ENCODE measurements around the gene COMMD7. TPM values are rescaled to one million over a fixed set of nuclear protein-coding genes. Genes with fewer than 3 reads are reported as not detected.

COMMD7 gene
- total and polyA plus RNA-seq, 9 of the 15 experiments (the other 6 are each of a cell fraction or from before 2014, with no cell fraction given), result 11.9 to 69.1 (median 34.7) TPM

DNA sequence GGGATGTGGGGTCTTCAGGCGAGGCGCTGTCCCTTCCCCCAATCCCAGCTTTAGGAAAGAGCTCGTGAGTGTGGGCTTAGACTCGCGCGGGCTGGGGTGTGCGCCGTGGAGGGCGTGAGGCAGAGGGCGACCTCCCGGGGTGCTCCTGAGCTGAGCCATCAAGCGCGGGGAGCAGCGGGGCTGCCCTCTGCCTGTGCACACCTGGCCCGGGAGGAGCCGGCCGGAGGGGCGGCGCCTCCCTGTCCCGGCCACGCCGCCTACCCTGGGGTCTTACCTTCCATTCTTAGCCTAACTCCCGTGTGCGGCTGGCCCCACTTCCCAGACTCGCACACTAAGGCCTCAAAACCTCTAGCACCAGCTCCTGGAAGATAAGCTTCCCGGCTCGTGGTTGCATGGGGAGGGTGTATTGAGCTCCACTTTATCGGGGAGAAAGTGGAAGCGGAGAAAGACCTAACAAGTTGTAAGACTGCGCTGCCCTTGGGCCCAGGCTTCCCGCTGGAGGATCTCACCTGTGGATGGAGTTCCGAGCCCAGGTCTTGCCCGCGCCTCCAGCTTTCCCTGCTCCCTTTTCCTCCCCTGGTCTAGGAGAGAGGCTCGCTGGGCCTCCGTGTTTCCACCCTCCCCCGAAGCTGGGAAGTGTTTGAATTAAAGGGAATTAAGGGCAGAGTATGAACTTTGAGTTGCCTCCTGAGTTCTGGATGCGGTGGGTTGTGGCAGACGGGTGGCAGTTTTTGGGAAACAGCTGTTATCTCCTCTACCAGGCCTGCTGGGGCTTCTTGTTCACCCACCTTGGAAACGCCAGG, 20.1 kb upstream of the COMMD7 start (continued):
- TF ChIP-seq, protein P1, sequence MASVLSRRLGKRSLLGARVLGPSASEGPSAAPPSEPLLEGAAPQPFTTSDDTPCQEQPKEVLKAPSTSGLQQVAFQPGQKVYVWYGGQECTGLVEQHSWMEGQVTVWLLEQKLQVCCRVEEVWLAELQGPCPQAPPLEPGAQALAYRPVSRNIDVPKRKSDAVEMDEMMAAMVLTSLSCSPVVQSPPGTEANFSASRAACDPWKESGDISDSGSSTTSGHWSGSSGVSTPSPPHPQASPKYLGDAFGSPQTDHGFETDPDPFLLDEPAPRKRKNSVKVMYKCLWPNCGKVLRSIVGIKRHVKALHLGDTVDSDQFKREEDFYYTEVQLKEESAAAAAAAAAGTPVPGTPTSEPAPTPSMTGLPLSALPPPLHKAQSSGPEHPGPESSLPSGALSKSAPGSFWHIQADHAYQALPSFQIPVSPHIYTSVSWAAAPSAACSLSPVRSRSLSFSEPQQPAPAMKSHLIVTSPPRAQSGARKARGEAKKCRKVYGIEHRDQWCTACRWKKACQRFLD (CRISPR knock-in tag; IDR thresholded peaks at IDR 0.05), result peak; percentile 12; the same call in 1 of the 2 replicates
- TF ChIP-seq RCOR1 (IDR thresholded peaks at IDR 0.05; ENCODE audit: borderline replicate concordance in 1 of 2, low read depth in 2 of 2, low read length in 2 of 2), result peak in 1 of 2 experiments; percentile 83; a peak in 2 of 4 replicates
- peak; percentile 70 for TF ChIP-seq RBFOX2 (IDR thresholded peaks at IDR 0.05; ENCODE audit: low read depth, low read length)
- TF ChIP-seq POLR2G (IDR thresholded peaks at IDR 0.05; ENCODE audit: low read depth, low read length), result peak; percentile 71
- no peak for TF ChIP-seq ZNF282 (CRISPR knock-in tag; IDR thresholded peaks at IDR 0.05)
- no peak for TF ChIP-seq EZH2 (IDR thresholded peaks at IDR 0.05; ENCODE audit: borderline replicate concordance, low read depth, low read length)
- TF ChIP-seq JUN (IDR thresholded peaks at IDR 0.05; ENCODE audit: borderline replicate concordance, low read depth, low read length), result no peak
- TF ChIP-seq JUN (CRISPR knock-in tag; IDR thresholded peaks at IDR 0.05; ENCODE audit: borderline replicate concordance), result 0 out of 2 replicates have a peak, but pooled peaks have one; percentile 37
- no peak; the same call in 1 of the 2 replicates for TF ChIP-seq MYC (IDR thresholded peaks at IDR 0.05; ENCODE audit: low read depth, low read length)
- TF ChIP-seq MYC (CRISPR knock-in tag; IDR thresholded peaks at IDR 0.05; ENCODE audit: borderline replicate concordance, low read depth), result 0 out of 2 replicates have a peak, but pooled peaks have one; percentile 20
- TF ChIP-seq ZNF583 (CRISPR knock-in tag; IDR thresholded peaks at IDR 0.05), result peak; percentile 19; the same call in 1 of the 2 replicates
- TF ChIP-seq, protein P2, sequence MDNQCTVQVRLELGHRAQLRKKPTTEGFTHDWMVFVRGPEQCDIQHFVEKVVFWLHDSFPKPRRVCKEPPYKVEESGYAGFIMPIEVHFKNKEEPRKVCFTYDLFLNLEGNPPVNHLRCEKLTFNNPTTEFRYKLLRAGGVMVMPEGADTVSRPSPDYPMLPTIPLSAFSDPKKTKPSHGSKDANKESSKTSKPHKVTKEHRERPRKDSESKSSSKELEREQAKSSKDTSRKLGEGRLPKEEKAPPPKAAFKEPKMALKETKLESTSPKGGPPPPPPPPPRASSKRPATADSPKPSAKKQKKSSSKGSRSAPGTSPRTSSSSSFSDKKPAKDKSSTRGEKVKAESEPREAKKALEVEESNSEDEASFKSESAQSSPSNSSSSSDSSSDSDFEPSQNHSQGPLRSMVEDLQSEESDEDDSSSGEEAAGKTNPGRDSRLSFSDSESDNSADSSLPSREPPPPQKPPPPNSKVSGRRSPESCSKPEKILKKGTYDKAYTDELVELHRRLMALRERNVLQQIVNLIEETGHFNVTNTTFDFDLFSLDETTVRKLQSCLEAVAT (IDR thresholded peaks at IDR 0.05), result 0 out of 4 replicates have a peak, but pooled peaks of 1 of the 2 experiments have one; percentile 8
- TF ChIP-seq KDM1A (IDR thresholded peaks at IDR 0.05), result peak in 1 of 2 experiments; percentile 52; a peak in 2 of 4 replicates
- TF ChIP-seq, protein P3, sequence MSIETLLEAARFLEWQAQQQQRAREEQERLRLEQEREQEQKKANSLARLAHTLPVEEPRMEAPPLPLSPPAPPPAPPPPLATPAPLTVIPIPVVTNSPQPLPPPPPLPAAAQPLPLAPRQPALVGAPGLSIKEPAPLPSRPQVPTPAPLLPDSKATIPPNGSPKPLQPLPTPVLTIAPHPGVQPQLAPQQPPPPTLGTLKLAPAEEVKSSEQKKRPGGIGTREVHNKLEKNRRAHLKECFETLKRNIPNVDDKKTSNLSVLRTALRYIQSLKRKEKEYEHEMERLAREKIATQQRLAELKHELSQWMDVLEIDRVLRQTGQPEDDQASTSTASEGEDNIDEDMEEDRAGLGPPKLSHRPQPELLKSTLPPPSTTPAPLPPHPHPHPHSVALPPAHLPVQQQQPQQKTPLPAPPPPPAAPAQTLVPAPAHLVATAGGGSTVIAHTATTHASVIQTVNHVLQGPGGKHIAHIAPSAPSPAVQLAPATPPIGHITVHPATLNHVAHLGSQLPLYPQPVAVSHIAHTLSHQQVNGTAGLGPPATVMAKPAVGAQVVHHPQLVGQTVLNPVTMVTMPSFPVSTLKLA (conservative IDR thresholded peaks at IDR 0.05), result 0 out of 4 replicates have a peak, but pooled peaks of 1 of the 2 experiments have one; percentile 33
- TF ChIP-seq PTBP1 (IDR thresholded peaks at IDR 0.05; ENCODE audit: low read depth, low read length), result 0 out of 2 replicates have a peak, but pooled peaks have one; percentile 33
- 0 out of 2 replicates have a peak, but pooled peaks have one; percentile 36 for TF ChIP-seq SOX6 (IDR thresholded peaks at IDR 0.05)
- peak; percentile 28 for TF ChIP-seq DACH1 (IDR thresholded peaks at IDR 0.05; ENCODE audit: partially characterized antibody)
- TF ChIP-seq L3MBTL2 (IDR thresholded peaks at IDR 0.05), result peak; percentile 45
- TF ChIP-seq, protein P4, sequence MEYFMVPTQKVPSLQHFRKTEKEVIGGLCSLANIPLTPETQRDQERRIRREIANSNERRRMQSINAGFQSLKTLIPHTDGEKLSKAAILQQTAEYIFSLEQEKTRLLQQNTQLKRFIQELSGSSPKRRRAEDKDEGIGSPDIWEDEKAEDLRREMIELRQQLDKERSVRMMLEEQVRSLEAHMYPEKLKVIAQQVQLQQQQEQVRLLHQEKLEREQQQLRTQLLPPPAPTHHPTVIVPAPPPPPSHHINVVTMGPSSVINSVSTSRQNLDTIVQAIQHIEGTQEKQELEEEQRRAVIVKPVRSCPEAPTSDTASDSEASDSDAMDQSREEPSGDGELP (CRISPR knock-in tag; IDR thresholded peaks at IDR 0.05; ENCODE audit: borderline replicate concordance), result peak; percentile 29; the same call in 1 of the 2 replicates
- no peak for TF ChIP-seq MXI1 (IDR thresholded peaks at IDR 0.05; ENCODE audit: low read depth, low read length)
- TF ChIP-seq KDM5B (IDR thresholded peaks at IDR 0.05; ENCODE audit: insufficient replicate concordance, low read depth, low read length), result peak; percentile 26
- no peak for TF ChIP-seq ZNF584 (CRISPR knock-in tag; IDR thresholded peaks at IDR 0.05; ENCODE audit: low read depth)
